Neural progenitor cell (in vitro differentiated cells): ENCODE measurements around the gene CCDC7. TPM values are rescaled to one million over a fixed set of nuclear protein-coding genes. Genes with fewer than 3 reads are reported as not detected.
"Not testable (repeated sequence)": the region's sequence is repeated elsewhere in the genome, so short reads cannot be mapped to it uniquely, and the experiment has no call there.

Experiments
- DNase-seq: peaks from one replicate; pipeline ENCODE4 v3.0.0-alpha.2; 2016; ENCODE audit warnings: low spot score
- H2AFZ ChIP-seq: fragments of 200-600 bp; sonication (generic); replicated peaks from 2 replicates; pipeline ENCODE4 v1.6.1; 2016; ENCODE audit warnings: antibody characterized with exemption
- H3F3A ChIP-seq: fragments of 200-600 bp; sonication (generic); 2 replicates; pipeline ENCODE4 v1.6.1; 2016; ENCODE audit warnings: antibody characterized with exemption, low read depth
- H3K27ac ChIP-seq: fragments of 200-600 bp; sonication (generic); 2 replicates; pipeline ENCODE4 v1.5.1; 2016; ENCODE audit warnings: mild to moderate bottlenecking
- H3K27me3 ChIP-seq: fragments of 200-600 bp; sonication (generic); 2 replicates; pipeline ENCODE4 v1.6.1; 2016; ENCODE audit warnings: mild to moderate bottlenecking, moderate library complexity
- H3K36me3 ChIP-seq: fragments of 200-600 bp; sonication (generic); 2 replicates; pipeline ENCODE4 v1.5.1; 2016
- H3K4me1 ChIP-seq: fragments of 200-600 bp; sonication (generic); 2 replicates; pipeline ENCODE4 v1.6.1; 2016; ENCODE audit warnings: mixed run types
- H3K4me2 ChIP-seq: fragments of 200-600 bp; sonication (generic); 2 replicates; pipeline ENCODE4 v1.6.1; 2016
- H3K4me3 ChIP-seq: fragments of 200-600 bp; sonication (generic); 2 replicates; pipeline ENCODE4 v1.5.1; 2016
- H3K79me2 ChIP-seq: fragments of 200-600 bp; sonication (generic); 2 replicates; pipeline ENCODE4 v1.6.1; 2016; ENCODE audit warnings: low read depth
- H3K9ac ChIP-seq: fragments of 200-600 bp; sonication (generic); 2 replicates; pipeline ENCODE4 v1.6.1; 2016
- H3K9me3 ChIP-seq: fragments of 200-600 bp; sonication (generic); 2 replicates; pipeline ENCODE4 v1.5.1; 2016; ENCODE audit warnings: low read depth
- H4K20me1 ChIP-seq: fragments of 200-600 bp; sonication (generic); 2 replicates; pipeline ENCODE4 v1.6.1; 2016; ENCODE audit warnings: low read depth
- H3K27ac Mint-ChIP-seq: 3 replicates; pipeline ENCODE4 v1.8.0; 2021; ENCODE audit warnings: mixed read lengths
- H3K27me3 Mint-ChIP-seq: 2 replicates; pipeline ENCODE4 v1.8.0; 2022; ENCODE audit warnings: low read depth, mild to moderate bottlenecking, inconsistent platforms, moderate library complexity, mixed read lengths; ENCODE audit not compliant: insufficient read depth
- H3K36me3 Mint-ChIP-seq: 3 replicates; pipeline ENCODE4 v1.8.0; 2021; ENCODE audit warnings: mixed read lengths
- H3K4me1 Mint-ChIP-seq: 3 replicates; pipeline ENCODE4 v1.8.0; 2021; ENCODE audit warnings: mixed read lengths
- H3K4me3 Mint-ChIP-seq: 3 replicates; pipeline ENCODE4 v1.8.0; 2021; ENCODE audit warnings: mild to moderate bottlenecking, moderate library complexity, mixed read lengths
- H3K9me3 Mint-ChIP-seq: 3 replicates; pipeline ENCODE4 v1.8.0; 2020; ENCODE audit warnings: mixed read lengths
- EZH2 ChIP-seq: fragments of 200-600 bp; sonication (generic); IDR thresholded peaks from 2 replicates; pipeline ENCODE4 v1.6.1; 2017; ENCODE audit warnings: antibody characterized with exemption, mild to moderate bottlenecking, moderate library complexity
- EZH2phosphoT487 ChIP-seq: fragments of 200-600 bp; sonication (generic); IDR thresholded peaks from 2 replicates; pipeline ENCODE4 v1.6.1; 2017; ENCODE audit warnings: antibody characterized with exemption
- total RNA-seq: library from RNA; depleted of rRNA; stranded (reverse); fragments of >200 nt; gene quantifications from 2 replicates; pipeline ENCODE4 v1.2.3, GENCODE V29; 2015; ENCODE audit warnings: low replicate concordance
- TF ChIP-seq, protein P1 (sequence below): fragments of 200-600 bp; sonication (generic); IDR thresholded peaks from 2 replicates; pipeline ENCODE4 v1.5.1; 2017; ENCODE audit warnings: antibody characterized with exemption, mild to moderate bottlenecking

The CCDC7 gene
- total RNA-seq, 1 donor from 2014 or later: 6.9 TPM

GRCh38 chr10:32548208-32548607 is 102.3 kb downstream of the CCDC7 start:
- H3K4me3 ChIP-seq: no peak overlapping the region
- no peaks in the 10 kb centered on the region for H3K4me1 ChIP-seq
- Mint-ChIP-seq H3K4me3 (no peak overlapping the region), H3K9me3 (peaks cover 10% of the 10 kb centered on the region), H3K27ac (no peak overlapping the region), H3K27me3 (no peaks in the 10 kb centered on the region), H3K4me1 (no peaks in the 10 kb centered on the region), H3K36me3 (no peaks in the 10 kb centered on the region)
- no peak overlapping the region for H2AFZ ChIP-seq
- no peaks in the 10 kb centered on the region for H3K36me3 ChIP-seq
- TF ChIP-seq, protein P1, sequence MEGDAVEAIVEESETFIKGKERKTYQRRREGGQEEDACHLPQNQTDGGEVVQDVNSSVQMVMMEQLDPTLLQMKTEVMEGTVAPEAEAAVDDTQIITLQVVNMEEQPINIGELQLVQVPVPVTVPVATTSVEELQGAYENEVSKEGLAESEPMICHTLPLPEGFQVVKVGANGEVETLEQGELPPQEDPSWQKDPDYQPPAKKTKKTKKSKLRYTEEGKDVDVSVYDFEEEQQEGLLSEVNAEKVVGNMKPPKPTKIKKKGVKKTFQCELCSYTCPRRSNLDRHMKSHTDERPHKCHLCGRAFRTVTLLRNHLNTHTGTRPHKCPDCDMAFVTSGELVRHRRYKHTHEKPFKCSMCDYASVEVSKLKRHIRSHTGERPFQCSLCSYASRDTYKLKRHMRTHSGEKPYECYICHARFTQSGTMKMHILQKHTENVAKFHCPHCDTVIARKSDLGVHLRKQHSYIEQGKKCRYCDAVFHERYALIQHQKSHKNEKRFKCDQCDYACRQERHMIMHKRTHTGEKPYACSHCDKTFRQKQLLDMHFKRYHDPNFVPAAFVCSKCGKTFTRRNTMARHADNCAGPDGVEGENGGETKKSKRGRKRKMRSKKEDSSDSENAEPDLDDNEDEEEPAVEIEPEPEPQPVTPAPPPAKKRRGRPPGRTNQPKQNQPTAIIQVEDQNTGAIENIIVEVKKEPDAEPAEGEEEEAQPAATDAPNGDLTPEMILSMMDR: no peak
- TF ChIP-seq EZH2phosphoT487 (no peak), EZH2 (no peak)
- no peak overlapping the region for H3K27ac ChIP-seq
- no peaks in the 10 kb centered on the region for H4K20me1 ChIP-seq
- H3F3A ChIP-seq: no peaks in the 10 kb centered on the region
- no peak overlapping the region for H3K9ac ChIP-seq
- H3K27me3 ChIP-seq: no peaks in the 10 kb centered on the region
- no peak for DNase-seq
- H3K4me2 ChIP-seq: no peak overlapping the region
- no peaks in the 10 kb centered on the region for H3K79me2 ChIP-seq
- H3K9me3 ChIP-seq: no peaks in the 10 kb centered on the region

DNA sequence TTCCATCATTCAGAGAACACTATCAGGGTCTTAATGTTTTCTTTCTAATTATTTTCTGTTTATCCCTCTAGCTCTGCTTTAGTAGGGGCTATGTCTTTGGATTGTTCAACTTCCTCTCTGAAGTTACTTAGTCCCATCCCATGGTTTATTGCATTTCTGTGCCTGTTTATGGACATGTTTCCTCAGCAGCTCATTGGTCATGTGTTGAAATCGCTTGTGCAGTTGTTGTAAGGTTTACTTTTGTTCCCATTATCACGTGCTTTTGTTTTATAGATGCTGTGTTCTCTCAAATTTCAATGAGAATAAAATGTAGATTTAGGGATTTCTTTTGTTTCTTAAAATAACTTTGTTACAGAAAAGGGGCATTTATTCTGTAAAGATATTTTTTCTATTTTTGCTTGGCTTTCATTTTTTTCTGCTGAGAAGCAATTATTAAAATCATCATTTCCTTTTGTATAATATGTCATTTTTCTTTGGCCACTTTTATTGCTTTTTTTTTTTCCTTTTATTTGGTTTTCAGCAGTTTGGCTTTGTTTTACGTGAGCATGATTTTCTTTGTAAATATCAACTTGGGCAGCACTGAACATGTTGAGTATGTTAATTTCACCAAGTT is 110.9 kb downstream of the CCDC7 start:
- H3K27ac Mint-ChIP-seq: no peak overlapping the region
- H3K4me3 Mint-ChIP-seq: no peak overlapping the region
- no peaks in the 10 kb centered on the region for H4K20me1 ChIP-seq
- no peaks in the 10 kb centered on the region for H3K79me2 ChIP-seq
- H3K27me3 Mint-ChIP-seq: no peaks in the 10 kb centered on the region
- H3K9me3 ChIP-seq: no peaks in the 10 kb centered on the region
- no peak overlapping the region for H3K9ac ChIP-seq
- no peaks in the 10 kb centered on the region for H3F3A ChIP-seq
- H3K4me1 ChIP-seq: no peaks in the 10 kb centered on the region
- no peak overlapping the region for H2AFZ ChIP-seq
- DNase-seq: no peak
- no peaks in the 10 kb centered on the region for H3K36me3 ChIP-seq
- no peak overlapping the region for H3K4me2 ChIP-seq
- TF ChIP-seq, protein P1: no peak
- no peak for TF ChIP-seq EZH2
- no peak for TF ChIP-seq EZH2phosphoT487
- no peak overlapping the region for H3K27ac ChIP-seq
- no peaks in the 10 kb centered on the region for H3K27me3 ChIP-seq
- H3K9me3 Mint-ChIP-seq: peaks cover 11% of the 10 kb centered on the region
- H3K4me3 ChIP-seq: no peak overlapping the region
- H3K4me1 Mint-ChIP-seq: no peaks in the 10 kb centered on the region
- peaks cover 4% of the 10 kb centered on the region for H3K36me3 Mint-ChIP-seq

DNA sequence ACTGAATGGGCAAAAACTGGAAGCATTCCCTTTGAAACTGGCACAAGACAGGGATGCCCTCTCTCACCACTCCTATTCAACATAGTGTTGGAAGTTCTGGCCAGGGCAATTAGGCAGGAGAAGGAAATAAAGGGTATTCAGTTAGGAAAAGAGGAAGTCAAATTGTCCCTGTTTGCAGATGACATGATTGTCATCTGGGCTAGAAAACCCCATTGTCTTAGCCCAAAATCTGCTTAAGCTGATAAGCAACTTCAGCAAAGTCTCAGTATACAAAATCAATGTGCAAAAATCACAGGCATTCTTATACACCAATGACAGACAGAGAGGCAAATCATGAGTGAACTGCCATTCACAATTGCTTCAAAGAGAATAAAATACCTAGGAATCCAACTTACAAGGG is 116.8 kb downstream of the CCDC7 start:
- H3K4me3 ChIP-seq, H3K27me3 ChIP-seq, H2AFZ ChIP-seq, H3K9ac ChIP-seq, H3K4me3 Mint-ChIP-seq, H3K9me3 ChIP-seq, DNase-seq, H3K27ac ChIP-seq, H3K4me1 Mint-ChIP-seq, H4K20me1 ChIP-seq, H3K36me3 ChIP-seq, H3K4me2 ChIP-seq, H3K27me3 Mint-ChIP-seq, H3K4me1 ChIP-seq, H3K79me2 ChIP-seq, H3K36me3 Mint-ChIP-seq, H3F3A ChIP-seq, H3K27ac Mint-ChIP-seq: not testable (repeated sequence)
- H3K9me3 Mint-ChIP-seq: peaks cover 11% of the 10 kb centered on the region

- Histone ChIP-seq H3K36me3 (no peaks in the 10 kb centered on the region), H3K4me2 (no peak overlapping the region), H3K9me3 (no peaks in the 10 kb centered on the region), H3K27ac (no peak overlapping the region), H3K27me3 (no peaks in the 10 kb centered on the region), H4K20me1 (no peaks in the 10 kb centered on the region), H3K4me3 (no peak overlapping the region), H3K4me1 (no peaks in the 10 kb centered on the region), H2AFZ (no peak overlapping the region), H3F3A (no peaks in the 10 kb centered on the region), H3K79me2 (no peaks in the 10 kb centered on the region), H3K9ac (no peak overlapping the region)
- TF ChIP-seq EZH2 (no peak), EZH2phosphoT487 (no peak)
- TF ChIP-seq, protein P1: no peak
- no peak overlapping the region for H3K27ac Mint-ChIP-seq
- no peaks in the 10 kb centered on the region for H3K4me1 Mint-ChIP-seq
- H3K4me3 Mint-ChIP-seq: no peak overlapping the region
- no peak for DNase-seq
- H3K27me3 Mint-ChIP-seq: no peaks in the 10 kb centered on the region
- H3K36me3 Mint-ChIP-seq: no peaks in the 10 kb centered on the region
- no peaks in the 10 kb centered on the region for H3K9me3 Mint-ChIP-seq
Observed at GRCh38 chr10:32577448-32577847, 131.5 kb downstream of the CCDC7 start.
